GM19328 (cell line): ENCODE results near the gene PTPRN.
"Not testable (repeated sequence)": the region's sequence is repeated elsewhere in the genome, so short reads cannot be mapped to it uniquely, and the experiment has no call there.

Source experiments
- ATAC-seq: cut with Tn5 transposase; IDR thresholded peaks from one replicate; pipeline ENCODE4 v1.9.1; 2021; ENCODE audit warnings: mild to moderate bottlenecking, moderate library complexity; ENCODE audit not compliant: unreplicated experiment

PTPRN gene

DNA sequence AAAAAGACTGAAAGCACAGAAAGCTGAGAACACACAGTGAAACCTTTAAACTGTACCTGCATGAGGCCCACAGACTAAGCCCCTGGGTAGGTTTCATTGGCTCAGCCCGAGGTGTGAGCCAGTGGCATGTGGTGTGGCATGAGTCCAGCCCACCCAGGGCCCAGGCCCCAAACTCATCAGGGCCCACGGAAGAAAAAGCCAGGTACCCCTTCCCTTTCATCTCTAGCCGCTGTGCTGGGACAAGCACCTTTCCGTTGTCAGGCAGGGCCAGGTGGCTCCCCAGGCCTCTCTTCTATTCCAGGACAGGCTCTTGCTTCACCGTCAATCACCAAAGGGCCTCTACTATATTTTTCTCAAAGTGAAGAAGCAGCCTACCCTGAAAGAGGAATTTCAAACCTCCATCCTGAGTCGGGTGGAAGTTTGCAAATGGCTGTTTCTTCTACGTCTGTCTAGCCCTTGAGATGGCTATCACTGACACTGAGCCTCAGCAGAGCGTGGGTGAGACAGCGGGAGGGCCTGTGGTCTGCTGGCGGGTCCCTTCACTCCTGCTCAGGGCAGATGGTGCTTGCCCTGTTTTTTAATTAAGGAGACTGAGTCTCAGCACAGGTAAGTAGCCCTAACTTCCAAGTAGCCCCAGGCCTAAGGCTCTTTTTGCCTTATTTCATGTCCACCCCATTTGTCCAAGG, 21.5 kb downstream of the PTPRN start:
- ATAC-seq: no peak

- not testable (repeated sequence) for ATAC-seq
Measured at GRCh38 chr2:219287116-219287440, 22.1 kb downstream of the PTPRN start.

DNA sequence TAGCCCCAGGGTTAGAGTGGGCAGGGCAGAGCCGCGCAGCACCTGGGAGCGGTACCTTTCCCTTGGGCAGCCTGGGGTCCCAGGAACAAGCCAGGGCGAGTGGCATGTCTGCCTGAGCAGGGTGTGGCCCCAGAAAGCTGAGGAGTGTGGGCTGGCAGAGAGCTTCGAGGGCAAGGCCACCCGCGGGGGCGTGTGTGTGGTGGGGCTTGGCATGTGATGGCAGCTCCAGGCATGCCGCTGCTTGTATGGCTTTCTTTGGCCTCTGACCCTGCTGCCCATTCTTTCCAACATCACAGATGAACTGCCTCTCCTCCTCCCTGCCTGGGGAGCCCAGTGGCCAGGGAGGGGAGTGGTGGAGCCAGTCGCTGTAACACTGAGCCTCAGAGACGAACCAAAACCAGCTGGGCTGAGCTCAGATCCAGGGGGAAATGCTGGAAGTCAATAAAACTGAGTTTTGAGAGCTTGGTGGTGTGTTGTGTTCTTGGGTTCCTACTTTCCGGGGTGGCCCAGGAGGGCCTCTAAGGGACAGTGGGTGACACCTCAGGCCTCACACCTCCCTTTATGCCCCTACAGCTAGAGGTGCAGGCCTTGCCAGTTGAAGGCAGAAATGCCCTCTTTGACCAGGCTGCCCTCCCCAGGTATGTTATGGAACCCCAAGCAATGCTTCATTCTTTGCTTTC, 22.6 kb downstream of the PTPRN start:
- ATAC-seq: no peak

DNA sequence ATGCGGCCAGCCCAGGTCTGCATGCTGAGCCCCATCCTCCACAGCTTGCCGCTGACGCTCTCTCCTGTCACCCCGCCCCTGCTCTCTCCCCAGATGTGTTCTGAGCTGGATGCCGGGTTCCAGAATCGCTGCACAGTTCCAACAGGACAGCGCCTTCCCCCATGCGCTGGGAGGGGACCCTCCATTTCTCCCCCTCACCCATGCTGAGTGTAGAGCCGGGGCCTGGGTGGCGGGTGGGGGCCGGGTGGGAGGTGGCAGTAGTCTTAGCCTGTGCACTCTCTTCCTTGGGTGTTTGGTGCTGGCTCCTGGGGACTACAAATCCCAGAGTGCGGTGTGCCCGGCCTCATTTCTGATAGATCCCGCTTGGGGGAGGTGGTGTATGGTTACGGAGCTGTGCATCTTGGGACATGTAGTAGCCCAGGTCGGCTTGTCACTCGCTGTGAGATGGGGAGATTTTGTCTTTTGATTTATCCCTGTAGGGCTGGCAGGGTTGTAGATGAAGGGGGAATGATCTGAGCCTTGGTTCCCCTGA, 23.2 kb downstream of the PTPRN start:
- no peak for ATAC-seq

GRCh38 chr2:219285373-219285735, 23.8 kb downstream of the PTPRN start:
- no peak for ATAC-seq

- ATAC-seq: no peak
Measured at GRCh38 chr2:219284501-219285372, 24.5 kb downstream of the PTPRN start.

- no peak for ATAC-seq
Measured at GRCh38 chr2:219282943-219283581, 26.1 kb downstream of the PTPRN start.

DNA sequence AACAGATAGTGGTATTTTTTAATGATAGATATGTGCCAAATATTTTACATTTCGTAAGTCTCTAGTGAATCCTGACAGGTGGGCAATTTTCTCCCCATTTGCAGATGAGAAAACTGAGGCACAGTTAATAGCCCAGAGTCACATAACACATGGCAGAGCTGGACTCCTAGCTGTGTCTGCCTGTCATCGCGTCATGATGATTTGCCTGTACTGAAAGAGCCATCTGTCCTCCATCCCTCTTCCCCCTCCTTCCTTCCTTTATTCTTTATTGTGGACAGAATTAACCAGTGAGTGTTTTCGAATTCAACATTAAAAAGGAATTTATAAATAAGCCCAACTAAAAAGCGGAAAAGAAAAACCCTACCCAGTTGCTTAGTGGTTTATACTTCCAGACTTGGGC, 26.8 kb downstream of the PTPRN start:
- no peak for ATAC-seq

DNA sequence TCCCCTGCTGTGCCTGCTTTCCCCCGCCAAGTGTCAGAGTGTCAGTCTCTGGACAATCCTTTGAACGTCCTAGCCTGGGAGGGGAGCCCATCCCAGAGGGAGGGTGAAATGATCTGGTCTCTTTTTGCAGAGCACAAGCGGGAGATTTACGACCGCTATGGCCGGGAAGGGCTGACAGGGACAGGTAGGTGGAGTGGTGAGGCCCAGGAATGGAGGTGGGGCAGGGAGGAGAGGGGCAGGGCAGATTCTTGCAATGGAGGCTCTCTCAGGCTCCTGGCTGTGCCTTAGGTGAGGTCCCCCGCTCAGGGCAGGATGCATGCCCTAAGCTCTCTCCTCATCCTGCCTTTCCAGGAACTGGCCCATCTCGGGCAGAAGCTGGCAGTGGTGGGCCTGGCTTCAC, 27.6 kb downstream of the PTPRN start:
- no peak for ATAC-seq

DNA sequence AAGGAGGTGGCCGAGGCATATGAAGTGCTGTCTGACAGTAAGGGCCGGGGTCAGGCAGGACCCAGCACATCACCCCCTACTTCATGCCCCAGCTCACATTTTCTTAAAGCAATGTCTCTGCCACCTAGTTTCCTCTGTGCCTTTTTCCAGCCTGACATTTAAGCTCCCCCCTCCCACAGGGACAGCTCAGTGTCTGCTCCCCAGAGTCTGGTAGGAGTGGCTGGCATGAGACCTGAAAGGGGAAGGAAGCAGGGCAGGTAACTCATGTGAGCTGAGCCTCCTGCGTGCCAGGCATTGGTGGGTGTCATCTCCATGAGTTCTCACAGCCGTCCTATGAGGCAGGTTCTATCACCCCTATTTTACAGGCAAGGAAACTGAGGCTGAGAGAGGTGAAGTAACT, 28.6 kb downstream of the PTPRN start:
- no peak for ATAC-seq

GRCh38 chr2:219279916-219280516, 29.2 kb downstream of the PTPRN start:
- ATAC-seq: no peak

GRCh38 chr2:219279151-219279915, 29.9 kb downstream of the PTPRN start, which contains the start of gene DNAJB2:
Gene DNAJB2 (plus strand): TSS chr2:219279366. CDS start chr2:219279834, 468 bp downstream.
- ATAC-seq: peak; percentile 87

DNA sequence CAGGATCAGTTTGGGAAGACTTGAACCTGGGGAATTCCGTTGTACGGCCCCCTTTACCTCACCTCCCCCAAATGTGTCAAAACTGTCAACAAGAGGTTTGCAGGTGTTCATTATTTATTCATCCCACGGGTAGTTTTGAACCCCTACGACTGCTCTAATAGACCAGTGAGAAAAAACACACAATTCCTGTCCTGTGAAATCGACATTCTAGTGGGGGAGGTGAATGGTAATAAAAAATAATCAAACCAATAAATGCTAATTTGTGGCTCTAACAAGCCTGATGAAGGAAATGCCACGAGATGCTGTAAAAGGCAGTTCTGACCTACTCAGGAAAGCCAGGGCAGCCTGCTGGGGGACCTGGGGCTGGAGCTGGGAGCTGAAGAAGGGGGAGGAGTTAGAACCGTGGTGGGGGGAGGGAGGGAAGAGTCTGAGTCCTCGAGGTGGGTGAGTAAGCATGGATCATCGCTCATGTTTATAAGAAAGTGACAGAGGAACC, 30.5 kb downstream of the PTPRN start:
- ATAC-seq: no peak

DNA sequence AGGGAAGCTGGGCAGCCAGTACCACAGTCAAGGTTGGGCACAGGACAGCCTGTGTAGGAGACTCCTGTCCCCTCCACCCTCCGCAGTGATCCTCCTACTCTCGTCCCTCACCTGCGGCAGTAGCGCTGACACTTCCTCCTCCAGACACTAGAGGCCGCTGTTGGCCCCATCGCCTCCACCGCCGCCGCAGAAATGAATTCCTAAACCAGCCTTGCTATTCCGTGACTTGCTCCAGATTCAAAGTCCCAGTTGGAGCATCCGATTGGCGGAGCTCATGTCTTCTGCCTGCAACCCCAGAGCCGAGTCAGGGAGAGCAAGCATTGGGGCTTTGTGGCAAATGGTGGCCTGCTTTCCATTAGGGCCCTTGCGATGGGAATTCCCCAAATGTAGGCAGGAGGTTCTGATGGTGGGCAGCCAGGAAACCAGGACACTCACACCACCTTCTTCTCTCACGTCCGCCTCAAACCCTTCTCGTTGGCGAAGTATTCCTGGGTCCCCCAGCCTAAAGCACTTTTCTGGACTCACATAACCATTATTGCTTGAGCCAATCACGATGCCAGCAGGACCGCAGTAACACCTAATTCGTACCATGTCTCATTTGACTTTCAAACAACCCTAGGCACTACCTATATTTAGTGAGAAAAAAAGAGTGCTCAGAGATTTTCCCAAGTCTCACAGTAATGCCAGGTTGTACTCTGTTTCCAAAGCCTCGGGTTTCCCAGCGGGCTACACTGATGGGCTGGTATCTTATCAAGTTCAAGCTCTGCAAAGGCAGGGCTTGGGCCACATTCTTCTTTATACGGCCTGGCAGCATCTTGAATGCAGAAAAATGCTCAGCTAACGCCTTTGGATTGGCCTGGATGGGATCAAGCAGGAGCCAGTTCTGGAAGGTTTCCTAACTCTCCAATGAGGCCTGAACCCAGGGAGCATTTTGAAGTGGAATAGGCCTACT, 31.2 kb downstream of the PTPRN start:
- no peak for ATAC-seq

GRCh38 chr2:219274361-219274921, 34.8 kb downstream of the PTPRN start:
- no peak for ATAC-seq

DNA sequence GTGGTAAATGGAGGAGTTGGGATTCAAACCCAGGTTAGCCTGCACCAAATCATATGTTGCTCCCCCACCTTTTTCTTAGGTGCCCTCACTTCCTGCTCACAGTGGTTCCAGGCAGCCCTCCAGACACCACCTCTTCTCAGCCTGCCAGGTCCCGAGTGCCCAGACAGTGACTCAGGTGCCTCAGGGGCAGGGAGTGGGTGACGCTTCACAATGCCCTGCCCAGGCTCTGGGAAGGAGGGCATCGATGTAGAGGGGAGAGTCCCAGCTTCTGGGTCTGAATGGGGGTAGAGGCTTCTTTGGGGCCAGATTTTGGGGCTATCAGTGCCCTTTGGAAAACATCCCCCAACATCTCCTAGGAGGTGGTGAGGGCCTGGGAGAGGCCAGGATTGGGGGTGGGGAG, 35.3 kb downstream of the PTPRN start:
- ATAC-seq: no peak

- no peak for ATAC-seq
Measured at GRCh38 chr2:219272995-219273394, 36.2 kb downstream of the PTPRN start.

DNA sequence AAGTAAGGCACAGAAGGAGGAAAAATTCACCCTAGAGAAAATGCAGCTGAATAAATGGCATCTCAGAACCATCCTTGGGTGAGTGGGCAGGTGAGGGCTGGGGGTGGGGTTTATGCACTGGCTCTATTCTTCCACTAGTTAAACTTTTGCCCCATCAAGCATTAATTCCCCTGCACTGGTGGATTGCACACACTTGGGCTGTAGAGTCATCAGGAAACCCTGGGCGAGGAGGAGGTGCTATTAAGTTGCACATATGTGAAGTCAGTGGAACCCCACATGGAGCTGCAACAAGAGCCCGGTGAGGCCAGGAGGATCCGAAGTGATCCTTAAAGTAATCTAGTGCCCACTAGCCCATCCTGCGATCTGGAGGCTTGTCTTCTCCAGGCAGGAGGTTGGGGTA, 36.8 kb downstream of the PTPRN start:
- no peak for ATAC-seq
